Thoracic aorta (tissue), 2 donors: ENCODE results near the gene MORN4. TPM values are rescaled to one million over a fixed set of nuclear protein-coding genes. Genes with fewer than 3 reads are reported as not detected.

Experiments used
- ATAC-seq: fragments of 150-250 bp; one replicate; pipeline ENCODE4 v1.8.0; 2017; ENCODE audit warnings: low read depth; ENCODE audit not compliant: insufficient number of reproducible peaks, low FRiP score
- DNase-seq: peaks from one replicate; pipeline ENCODE4 v3.0.0-alpha.2; 2020; ENCODE audit warnings: low spot score
- H3K27ac ChIP-seq, 2 donors: fragments of 200-600 bp; sonication (generic); 1 replicate in 1 of 2; 2 replicates in 1 of 2; pipeline ENCODE4 v1.5.1; 2016; ENCODE audit warnings: mild to moderate bottlenecking in 2 of 2, moderate library complexity in 2 of 2
- H3K27me3 ChIP-seq: fragments of 200-600 bp; sonication (generic); replicated peaks from 2 replicates; pipeline ENCODE4 v1.6.0; 2016; ENCODE audit warnings: mild to moderate bottlenecking; ENCODE audit not compliant: insufficient read depth
- H3K36me3 ChIP-seq: fragments of 200-600 bp; sonication (generic); one replicate; pipeline ENCODE4 v1.5.1; 2016
- H3K4me1 ChIP-seq, 2 donors: fragments of 200-600 bp; sonication (generic); 1 replicate in 1 of 2; 2 replicates in 1 of 2; pipeline versions ENCODE4 v1.5.1 to v1.6.0; 2016; ENCODE audit warnings: low read depth in 2 of 2, mild to moderate bottlenecking in 1 of 2; ENCODE audit not compliant: control insufficient read depth in 1 of 2
- H3K4me3 ChIP-seq: fragments of 200-600 bp; sonication (generic); 2 replicates; pipeline ENCODE4 v1.5.1; 2016; ENCODE audit warnings: mild to moderate bottlenecking
- H3K9me3 ChIP-seq: fragments of 200-600 bp; sonication (generic); 2 replicates; pipeline ENCODE4 v1.5.1; 2016
- total RNA-seq, 2 donors: library from RNA; depleted of rRNA; stranded (reverse); fragments of >200 nt; gene quantifications; one replicate each; pipeline versions ENCODE4 v1.1.0 to v1.2.3, GENCODE V29; 2016
- TF ChIP-seq, protein P1 (sequence below): fragments of 200-600 bp; sonication (generic); IDR thresholded peaks from one replicate; pipeline ENCODE4 v1.5.1; 2019; ENCODE audit warnings: antibody characterized with exemption

Gene MORN4
- total RNA-seq, 2 donors from 2014 or later: 3.5 to 6.6 TPM

DNA sequence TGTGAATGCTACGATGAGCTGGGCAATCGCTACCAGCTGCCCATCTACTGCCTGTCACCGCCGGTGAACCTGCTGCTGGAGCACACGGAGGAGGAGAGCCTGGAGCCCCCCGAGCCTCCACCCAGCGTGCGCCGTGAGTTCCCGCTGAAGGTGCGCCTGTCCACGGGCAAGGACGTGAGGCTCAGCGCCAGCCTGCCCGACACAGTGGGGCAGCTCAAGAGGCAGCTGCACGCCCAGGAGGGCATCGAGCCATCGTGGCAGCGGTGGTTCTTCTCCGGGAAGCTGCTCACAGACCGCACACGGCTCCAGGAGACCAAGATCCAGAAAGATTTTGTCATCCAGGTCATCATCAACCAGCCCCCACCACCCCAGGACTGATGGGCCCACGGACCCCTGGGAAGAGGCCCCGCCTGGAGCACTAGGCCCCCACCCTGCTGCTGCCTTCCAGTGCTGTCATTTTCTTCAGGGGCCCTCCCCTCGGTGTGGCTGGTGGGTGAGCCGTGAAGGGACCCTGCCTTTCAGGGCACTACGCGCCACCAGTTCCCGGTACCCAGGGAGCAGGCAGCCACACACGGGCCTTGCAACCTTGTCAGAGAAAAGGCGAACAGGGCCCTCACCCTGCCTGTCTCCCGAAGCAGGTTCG is 63.0 kb downstream of the MORN4 start:
- Histone ChIP-seq H3K4me3 (no peak overlapping the region), H3K27ac (no peak overlapping the region), H3K27me3 (no peaks in the 10 kb centered on the region), H3K4me1 (peaks cover 15 to 26% of the 10 kb centered on the region in 2 donors), H3K9me3 (no peaks in the 10 kb centered on the region), H3K36me3 (peaks cover 15% of the 10 kb centered on the region)
- DNase-seq (no peak), ATAC-seq (no peak)
- TF ChIP-seq, protein P1, sequence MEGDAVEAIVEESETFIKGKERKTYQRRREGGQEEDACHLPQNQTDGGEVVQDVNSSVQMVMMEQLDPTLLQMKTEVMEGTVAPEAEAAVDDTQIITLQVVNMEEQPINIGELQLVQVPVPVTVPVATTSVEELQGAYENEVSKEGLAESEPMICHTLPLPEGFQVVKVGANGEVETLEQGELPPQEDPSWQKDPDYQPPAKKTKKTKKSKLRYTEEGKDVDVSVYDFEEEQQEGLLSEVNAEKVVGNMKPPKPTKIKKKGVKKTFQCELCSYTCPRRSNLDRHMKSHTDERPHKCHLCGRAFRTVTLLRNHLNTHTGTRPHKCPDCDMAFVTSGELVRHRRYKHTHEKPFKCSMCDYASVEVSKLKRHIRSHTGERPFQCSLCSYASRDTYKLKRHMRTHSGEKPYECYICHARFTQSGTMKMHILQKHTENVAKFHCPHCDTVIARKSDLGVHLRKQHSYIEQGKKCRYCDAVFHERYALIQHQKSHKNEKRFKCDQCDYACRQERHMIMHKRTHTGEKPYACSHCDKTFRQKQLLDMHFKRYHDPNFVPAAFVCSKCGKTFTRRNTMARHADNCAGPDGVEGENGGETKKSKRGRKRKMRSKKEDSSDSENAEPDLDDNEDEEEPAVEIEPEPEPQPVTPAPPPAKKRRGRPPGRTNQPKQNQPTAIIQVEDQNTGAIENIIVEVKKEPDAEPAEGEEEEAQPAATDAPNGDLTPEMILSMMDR: no peak

DNA sequence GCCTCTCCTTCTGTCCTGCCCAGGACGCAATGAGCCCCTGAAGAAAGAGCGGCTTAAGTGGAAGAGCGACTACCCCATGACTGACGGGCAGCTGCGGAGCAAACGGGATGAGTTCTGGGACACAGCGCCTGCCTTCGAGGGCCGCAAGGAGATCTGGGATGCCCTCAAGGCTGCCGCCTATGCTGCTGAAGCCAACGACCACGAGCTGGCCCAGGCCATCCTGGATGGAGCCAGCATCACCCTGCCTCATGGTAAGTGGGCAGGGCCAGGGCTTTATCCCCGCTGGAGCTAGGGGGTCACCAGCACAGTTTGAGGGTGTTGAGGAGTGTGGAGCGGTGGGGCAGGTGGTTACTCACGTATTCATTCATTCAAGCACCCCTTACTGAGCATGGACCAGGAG is 65.4 kb downstream of the MORN4 start:
- H3K4me3 ChIP-seq: no peak overlapping the region
- no peaks in the 10 kb centered on the region for H3K9me3 ChIP-seq
- TF ChIP-seq, protein P1: no peak
- DNase-seq: no peak
- no peak overlapping the region for H3K27ac ChIP-seq
- H3K36me3 ChIP-seq: peaks cover 15% of the 10 kb centered on the region
- H3K4me1 ChIP-seq: peaks cover 6 to 12% of the 10 kb centered on the region in 2 donors
- H3K27me3 ChIP-seq: no peaks in the 10 kb centered on the region
- no peak for ATAC-seq

DNA sequence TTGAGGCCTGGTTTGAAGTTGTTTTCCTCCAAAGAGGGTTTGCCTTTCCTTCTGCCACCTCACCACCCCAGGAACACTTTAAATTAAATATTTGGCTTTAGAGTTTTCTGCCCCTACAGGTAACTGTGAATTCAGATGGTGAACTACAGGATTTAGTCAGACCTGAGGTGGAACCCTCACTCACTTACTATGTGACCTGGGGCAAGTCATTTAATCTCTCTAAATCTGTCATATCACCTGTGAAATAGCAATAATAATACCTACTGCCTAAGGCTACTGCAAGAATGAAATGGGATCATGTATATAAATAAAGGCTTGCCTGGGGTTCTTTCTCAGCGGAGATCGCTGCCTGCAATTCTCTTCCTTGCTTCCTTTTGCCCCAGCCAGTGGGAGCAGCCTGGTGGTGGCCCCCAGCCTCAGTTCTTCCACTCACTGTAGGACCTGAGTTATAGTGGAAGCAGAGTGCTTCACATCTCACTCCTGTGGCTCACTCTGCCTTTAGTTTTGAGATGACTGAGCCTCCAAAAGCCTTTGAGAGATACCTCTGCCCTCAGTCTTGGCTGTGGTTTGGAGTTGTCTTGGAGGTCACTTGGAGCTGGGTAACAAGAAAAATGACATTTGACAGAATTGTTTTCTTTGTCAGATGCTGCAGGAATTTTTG is 66.8 kb downstream of the MORN4 start:
- H3K4me3 ChIP-seq: no peak overlapping the region
- peaks cover 15% of the 10 kb centered on the region for H3K36me3 ChIP-seq
- DNase-seq: no peak
- no peaks in the 10 kb centered on the region for H3K9me3 ChIP-seq
- no peak for ATAC-seq
- no peak overlapping the region for H3K27ac ChIP-seq
- H3K4me1 ChIP-seq: no peaks in the 10 kb centered on the region
- H3K27me3 ChIP-seq: no peaks in the 10 kb centered on the region
- TF ChIP-seq, protein P1: no peak

DNA sequence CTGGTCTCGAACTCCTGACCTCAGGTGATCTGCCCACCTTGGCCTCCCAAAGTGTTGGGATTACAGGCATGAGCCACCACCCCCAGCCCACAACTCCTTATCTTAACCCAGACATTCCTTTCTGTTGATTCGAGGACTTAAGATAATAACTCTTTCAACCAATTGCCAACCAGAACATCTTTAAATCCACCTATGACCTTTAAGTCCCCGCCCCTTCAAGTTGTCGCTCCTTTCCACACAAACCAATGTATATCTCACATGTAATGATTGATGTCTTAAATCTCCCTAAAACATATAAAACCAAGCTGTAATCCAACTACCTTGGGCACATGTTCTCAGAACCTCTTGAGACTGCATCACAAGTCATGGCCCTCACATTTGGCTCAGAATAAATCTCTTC is 68.5 kb downstream of the MORN4 start:
- H3K4me3 ChIP-seq: no peak overlapping the region
- no peak for ATAC-seq
- H3K27ac ChIP-seq: no peak overlapping the region
- no peaks in the 10 kb centered on the region for H3K4me1 ChIP-seq
- DNase-seq: no peak
- TF ChIP-seq, protein P1: no peak
- H3K36me3 ChIP-seq: peaks cover 5% of the 10 kb centered on the region
- no peaks in the 10 kb centered on the region for H3K9me3 ChIP-seq
- H3K27me3 ChIP-seq: no peaks in the 10 kb centered on the region

Other genes with a start within 250 kb of the MORN4 start
- gene RRP12, start 232.2 kb downstream of the MORN4 start, total RNA-seq: 10 to 100 TPM; 17.7 to 29.3 TPM
- 100 to 1,000 TPM; 199 to 231 TPM for gene PGAM1, start 207.3 kb downstream of the MORN4 start, total RNA-seq
- 10 to 100 TPM; 23.4 to 38.0 TPM for gene EXOSC1, start 187.5 kb downstream of the MORN4 start, total RNA-seq
- gene ZDHHC16, start 187.3 kb downstream of the MORN4 start, total RNA-seq: 10 to 100 TPM; 23.4 to 31.7 TPM
- 100 to 1,000 TPM in 1 of 2 donors, 10 to 100 TPM in 1; 46.8 to 108 TPM for gene MMS19, start 135.1 kb downstream of the MORN4 start, total RNA-seq
- 10 to 100 TPM; 10.2 to 20.4 TPM for gene UBTD1, start 134.6 kb downstream of the MORN4 start, total RNA-seq
- gene ANKRD2, start 60.7 kb downstream of the MORN4 start, total RNA-seq: 1 to 10 TPM in 1 of 2 donors, not detected in 1; 1.9 TPM
- 10 to 100 TPM in 1 of 2 donors, 1 to 10 TPM in 1; 7.0 to 12.3 TPM for gene HOGA1, start 49.1 kb downstream of the MORN4 start, total RNA-seq
- gene C10orf62, start 43.8 kb downstream of the MORN4 start, total RNA-seq: 1 to 10 TPM in 1 of 2 donors, not detected in 1; 1.2 TPM
- 10 to 100 TPM; 18.0 to 22.9 TPM for gene PI4K2A, start 7.2 kb upstream of the MORN4 start, total RNA-seq
- gene AVPI1, start 53.7 kb upstream of the MORN4 start, total RNA-seq: 10 to 100 TPM in 1 of 2 donors, 1 to 10 TPM in 1; 9.5 to 25.6 TPM
- 10 to 100 TPM; 85.0 to 97.9 TPM for gene MARVELD1, start 80.2 kb upstream of the MORN4 start, total RNA-seq
- gene ZFYVE27, start 103.6 kb upstream of the MORN4 start, total RNA-seq: 10 to 100 TPM; 24.8 to 25.5 TPM
- 1 to 10 TPM in 1 of 2 donors, under 1 TPM in 1; 0.41 to 1.8 TPM for gene SFRP5, start 138.5 kb upstream of the MORN4 start, total RNA-seq
- under 1 TPM in 1 of 2 donors, not detected in 1; 0.07 TPM for gene GOLGA7B, start 216.3 kb upstream of the MORN4 start, total RNA-seq